ENCODE measurements around the gene ZNF683.

DNA sequence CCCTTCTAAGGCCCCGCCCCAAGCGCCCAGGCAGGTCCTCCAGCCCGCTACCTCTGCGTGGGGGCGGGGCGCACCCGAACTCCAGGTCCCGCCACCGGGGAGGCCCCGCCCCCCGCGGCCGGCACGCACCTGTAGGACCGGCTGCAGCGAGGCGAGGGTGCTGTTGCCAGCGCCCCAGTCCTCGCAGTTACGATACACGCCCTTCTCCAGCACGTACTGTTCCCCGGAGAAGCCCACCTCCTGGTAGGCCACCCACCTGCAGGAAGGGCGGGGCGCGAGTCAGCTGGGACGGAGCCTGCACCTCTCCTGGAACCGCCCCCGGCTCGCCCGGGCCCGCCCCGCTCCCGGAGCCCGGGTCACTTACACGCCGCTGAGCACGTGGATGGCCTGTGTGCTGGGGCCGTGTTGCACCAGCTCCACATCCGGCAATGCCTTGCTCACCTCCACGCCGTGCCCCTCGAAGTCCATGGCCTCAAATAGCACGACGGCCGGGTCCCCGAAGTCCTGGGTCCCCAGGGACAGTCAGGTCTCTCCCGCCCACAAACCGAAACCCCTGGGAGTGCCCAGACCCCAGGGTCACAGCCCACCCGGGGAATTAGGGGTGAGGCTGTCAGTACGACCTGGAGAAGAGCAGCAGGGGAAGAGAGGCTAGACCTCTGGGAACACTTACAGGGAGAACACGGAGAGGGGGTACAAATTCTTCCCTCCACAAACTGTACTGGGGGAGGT, 35.9 kb downstream of the ZNF683 start:
- no peak for TF ChIP-seq SMC3 (conservative IDR thresholded peaks at IDR 0.05; ENCODE audit: insufficient read depth, low read depth, low read length)
- no peak for TF ChIP-seq ZNF3 (CRISPR knock-in tag; IDR thresholded peaks at IDR 0.05)
- TF ChIP-seq, protein P1, sequence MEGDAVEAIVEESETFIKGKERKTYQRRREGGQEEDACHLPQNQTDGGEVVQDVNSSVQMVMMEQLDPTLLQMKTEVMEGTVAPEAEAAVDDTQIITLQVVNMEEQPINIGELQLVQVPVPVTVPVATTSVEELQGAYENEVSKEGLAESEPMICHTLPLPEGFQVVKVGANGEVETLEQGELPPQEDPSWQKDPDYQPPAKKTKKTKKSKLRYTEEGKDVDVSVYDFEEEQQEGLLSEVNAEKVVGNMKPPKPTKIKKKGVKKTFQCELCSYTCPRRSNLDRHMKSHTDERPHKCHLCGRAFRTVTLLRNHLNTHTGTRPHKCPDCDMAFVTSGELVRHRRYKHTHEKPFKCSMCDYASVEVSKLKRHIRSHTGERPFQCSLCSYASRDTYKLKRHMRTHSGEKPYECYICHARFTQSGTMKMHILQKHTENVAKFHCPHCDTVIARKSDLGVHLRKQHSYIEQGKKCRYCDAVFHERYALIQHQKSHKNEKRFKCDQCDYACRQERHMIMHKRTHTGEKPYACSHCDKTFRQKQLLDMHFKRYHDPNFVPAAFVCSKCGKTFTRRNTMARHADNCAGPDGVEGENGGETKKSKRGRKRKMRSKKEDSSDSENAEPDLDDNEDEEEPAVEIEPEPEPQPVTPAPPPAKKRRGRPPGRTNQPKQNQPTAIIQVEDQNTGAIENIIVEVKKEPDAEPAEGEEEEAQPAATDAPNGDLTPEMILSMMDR (IDR thresholded peaks at IDR 0.05 in 2 of 3, conservative IDR thresholded peaks at IDR 0.05 in 1 of 3; ENCODE audit: insufficient read depth in 2 of 3, low read depth in 1 of 3, low read length in 3 of 3): no peak
- no peak for TF ChIP-seq EZH2 (IDR thresholded peaks at IDR 0.05; ENCODE audit: borderline replicate concordance, low read depth, low read length)
- no peak for TF ChIP-seq ZNF274 (IDR thresholded peaks at IDR 0.05; ENCODE audit: borderline replicate concordance, low read depth, low read length)
- TF ChIP-seq JUN (IDR thresholded peaks at IDR 0.05; ENCODE audit: borderline replicate concordance, low read depth, low read length): peak; percentile 84; the same call in 1 of the 2 replicates
- TF ChIP-seq JUN (CRISPR knock-in tag; IDR thresholded peaks at IDR 0.05; ENCODE audit: borderline replicate concordance): peak; percentile 98
- TF ChIP-seq FOXK2 (conservative IDR thresholded peaks at IDR 0.05 in 1 of 2, IDR thresholded peaks at IDR 0.05 in 1 of 2; ENCODE audit: low read depth in 2 of 2): peak; percentile 58 to 76; a peak in 3 of 4 replicates
- no peak for TF ChIP-seq ZNF253 (CRISPR knock-in tag; conservative IDR thresholded peaks at IDR 0.05)
